Epidermal melanocyte (primary cell): Measurements from ENCODE around the gene MAN1A1.

Experiments used
- DNase-seq: peaks from one replicate; pipeline ENCODE4 v3.0.0; 2011; ENCODE audit warnings: low spot score; ENCODE audit not compliant: insufficient read length

The MAN1A1 gene

DNA sequence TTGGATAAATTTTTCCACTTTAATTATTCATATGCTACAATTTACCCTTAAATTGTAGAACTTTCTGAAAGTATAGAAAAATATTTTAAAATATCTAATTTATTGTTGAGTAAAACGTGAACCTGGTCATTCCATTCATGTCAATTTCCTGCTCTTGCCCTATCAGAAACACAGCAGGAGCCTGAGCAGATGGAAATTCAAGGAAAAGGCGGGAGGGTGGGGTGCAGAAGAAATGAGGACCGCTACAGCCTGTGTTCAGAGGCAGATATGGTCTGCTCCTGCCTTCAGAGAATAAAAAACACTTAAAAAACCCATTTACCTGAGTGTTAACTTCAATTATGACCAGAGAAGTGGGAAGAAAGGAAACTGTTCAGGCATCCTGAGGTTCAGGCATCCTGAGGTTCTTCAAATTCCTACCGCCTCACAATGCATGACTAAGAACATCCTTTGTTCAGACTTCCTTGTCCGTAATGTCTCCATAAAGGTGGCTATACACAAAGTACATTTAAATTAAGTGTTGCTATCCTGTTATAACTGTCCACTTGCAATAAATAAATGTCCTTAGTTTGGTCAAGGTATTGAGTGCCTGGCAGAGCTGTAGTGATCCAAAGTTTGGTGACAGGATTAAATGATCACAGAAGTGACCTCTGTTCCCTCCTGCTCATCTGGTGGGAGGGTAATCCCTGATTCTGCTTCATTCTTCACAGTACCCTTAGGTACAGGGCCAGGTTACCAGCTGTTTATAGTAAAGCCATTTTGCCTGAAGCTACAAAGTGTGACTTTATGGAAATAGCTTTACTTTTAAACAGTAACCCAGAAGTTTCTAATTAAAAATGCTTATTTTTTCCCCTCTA lies 109.1 kb downstream of the MAN1A1 start:
- DNase-seq = no peak

- no peak for DNase-seq
These were observed 112.3 kb downstream of the MAN1A1 start for GRCh38 chr6:119237177-119237715.

DNA sequence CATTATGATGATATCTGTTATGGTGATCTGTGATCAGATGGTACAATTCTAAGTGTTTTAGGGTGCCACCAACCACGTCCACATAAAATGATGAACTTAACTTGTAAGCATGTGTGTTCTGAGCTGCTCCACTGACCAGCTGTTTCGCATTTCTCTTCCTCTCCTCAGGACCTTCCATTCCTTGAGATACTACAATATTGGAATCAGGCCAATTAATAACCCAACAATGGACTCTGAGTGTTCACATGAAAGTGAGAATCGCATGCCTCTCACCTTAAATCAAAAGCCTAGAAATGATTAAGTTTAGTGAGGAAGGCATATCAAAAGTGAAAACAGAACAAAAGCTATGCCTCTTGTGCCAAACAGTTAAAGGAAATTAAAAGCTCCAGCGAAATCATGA lies 114.6 kb downstream of the MAN1A1 start:
- no peak for DNase-seq

- DNase-seq = no peak
These were observed 115.1 kb downstream of the MAN1A1 start for GRCh38 chr6:119234457-119234856.

GRCh38 chr6:119233312-119233984 lies 116.1 kb downstream of the MAN1A1 start:
- DNase-seq = no peak

DNA sequence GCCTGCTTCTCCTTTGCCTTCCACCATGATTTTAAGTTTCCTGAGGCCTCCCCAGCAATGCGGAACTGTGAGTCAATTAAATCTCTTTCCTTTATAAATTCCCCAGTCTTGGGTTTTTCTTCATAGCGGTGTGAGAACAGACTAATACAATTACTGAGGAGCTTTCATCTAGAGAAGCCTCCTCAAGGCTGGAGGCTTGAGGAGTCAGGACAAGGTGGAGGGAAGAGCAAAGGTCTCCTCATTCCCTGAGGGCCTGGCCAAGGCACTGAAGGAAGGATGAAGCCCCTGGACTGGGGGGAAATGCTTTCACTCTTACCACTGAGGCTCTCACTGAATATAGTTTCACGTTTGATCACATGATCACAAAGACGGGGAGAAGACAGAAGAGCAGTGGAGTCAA lies 118.2 kb downstream of the MAN1A1 start:
- no peak for DNase-seq

DNA sequence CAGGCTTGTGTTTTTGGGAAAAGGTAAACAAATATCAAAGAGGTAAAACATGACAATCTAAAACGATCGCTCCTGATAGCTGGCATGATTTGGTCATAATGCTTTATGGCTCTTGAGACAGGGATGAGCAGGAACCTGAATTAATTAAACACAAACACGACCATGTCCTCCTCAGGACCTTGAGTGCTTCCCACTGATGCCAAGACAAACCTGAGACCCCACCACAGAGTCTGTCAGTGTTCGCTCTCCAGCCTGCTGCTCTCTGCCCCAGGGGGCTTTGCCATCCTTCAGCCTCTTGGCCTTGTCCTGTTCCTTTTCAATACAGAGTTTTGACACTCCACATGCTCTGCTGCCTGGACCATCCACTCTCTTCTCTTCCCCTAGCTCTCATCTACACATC lies 119.4 kb downstream of the MAN1A1 start:
- no peak for DNase-seq

- DNase-seq = no peak
These were observed 122.2 kb downstream of the MAN1A1 start for GRCh38 chr6:119227377-119227776.

DNA sequence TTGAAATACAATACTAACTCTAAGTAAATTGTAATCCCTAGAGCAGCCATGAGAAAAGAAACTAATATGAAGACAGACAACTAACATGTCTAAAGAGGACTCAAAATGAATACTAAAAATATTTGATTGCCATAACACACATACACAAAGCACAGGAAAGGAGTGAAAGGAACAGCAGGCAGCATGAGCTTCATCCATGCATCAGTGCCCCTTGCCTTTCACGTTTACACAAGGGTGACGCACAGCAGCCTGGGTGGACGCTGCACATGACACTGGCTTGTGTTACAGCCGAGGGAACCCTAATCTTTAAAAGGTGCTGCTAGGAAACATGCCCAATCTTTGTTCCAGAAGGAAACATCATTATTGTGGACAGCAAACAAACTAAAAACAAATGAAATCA lies 123.5 kb downstream of the MAN1A1 start:
- DNase-seq = no peak

GRCh38 chr6:119224095-119224701 lies 125.4 kb downstream of the MAN1A1 start:
- no peak for DNase-seq

DNA sequence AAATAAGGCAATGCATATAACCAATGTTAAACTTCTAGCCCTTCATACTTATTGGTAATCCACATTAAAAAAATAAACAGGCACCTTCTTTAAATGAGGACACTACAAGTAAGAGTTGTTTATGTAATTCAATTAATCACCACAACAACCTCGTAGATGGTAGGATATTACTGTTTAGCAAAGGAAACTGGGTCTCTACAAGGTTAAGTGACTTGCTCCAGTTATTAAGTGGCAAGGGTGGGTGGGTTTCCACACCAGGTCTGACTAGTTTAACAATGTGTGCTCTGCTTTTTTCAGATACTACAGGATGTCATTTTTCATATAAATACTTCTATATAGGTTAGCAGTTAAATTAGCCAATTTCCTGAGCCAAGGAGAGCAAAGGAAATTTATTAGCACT lies 129.1 kb downstream of the MAN1A1 start:
- no peak for DNase-seq

DNA sequence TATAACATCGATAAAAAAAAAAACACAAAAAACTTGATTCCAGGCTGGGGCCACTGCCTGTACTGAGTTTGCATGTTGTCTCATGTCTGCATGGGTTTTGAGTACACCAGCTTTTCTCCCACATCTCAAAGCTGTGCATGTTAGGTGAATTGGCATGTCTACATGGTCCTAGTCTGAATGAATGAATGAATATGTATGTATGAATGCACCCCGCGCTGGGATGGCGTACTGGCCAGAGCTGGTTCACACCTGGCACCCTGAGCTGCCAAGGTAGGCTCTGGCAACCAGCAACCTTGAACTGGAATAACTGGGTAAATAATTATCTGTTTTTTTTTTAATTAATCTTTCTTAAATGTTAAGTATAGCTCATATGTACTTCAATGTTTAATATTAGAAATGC lies 131.0 kb downstream of the MAN1A1 start:
- DNase-seq = no peak

- DNase-seq = no peak
These were observed 133.5 kb downstream of the MAN1A1 start for GRCh38 chr6:119215885-119216590.

DNA sequence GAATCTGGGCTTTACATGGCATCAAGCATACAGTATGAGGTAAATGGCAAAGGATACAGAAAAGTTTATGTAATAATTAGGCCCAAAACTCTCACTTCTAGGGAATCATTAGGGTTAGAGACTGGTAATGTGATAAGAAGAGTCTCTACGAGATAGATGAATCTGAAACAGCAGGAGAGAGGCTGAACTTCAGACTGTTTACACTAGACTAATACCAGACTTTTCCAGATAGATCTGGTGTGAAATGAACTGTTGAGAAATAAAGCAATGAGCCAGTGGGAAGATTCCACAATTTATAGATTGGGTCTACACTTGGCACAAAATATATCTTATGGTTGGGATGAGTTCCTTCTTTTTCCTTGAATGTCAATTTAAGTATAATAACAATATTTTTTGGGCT lies 134.3 kb downstream of the MAN1A1 start:
- DNase-seq = no peak

DNA sequence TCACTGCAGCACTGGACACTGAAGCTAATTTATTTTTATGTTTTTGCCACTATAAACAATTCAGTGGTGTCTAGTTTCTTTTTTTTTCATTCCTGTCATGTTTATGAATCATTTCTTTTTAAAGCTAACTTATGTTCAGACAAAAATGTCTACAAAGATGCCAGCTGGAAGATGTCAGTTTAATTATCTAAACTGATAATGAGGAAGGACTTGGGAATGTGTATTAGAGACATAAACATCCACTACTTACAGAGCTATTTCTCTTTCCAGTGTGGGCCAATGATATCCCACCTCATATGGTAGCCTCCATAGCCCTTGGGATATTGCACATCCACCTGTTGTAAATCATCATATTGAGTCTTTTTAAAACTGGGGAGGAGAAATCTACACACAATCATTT lies 139.0 kb downstream of the MAN1A1 start:
- DNase-seq = no peak

GRCh38 chr6:119209452-119210205 lies 139.9 kb downstream of the MAN1A1 start:
- DNase-seq = no peak

DNA sequence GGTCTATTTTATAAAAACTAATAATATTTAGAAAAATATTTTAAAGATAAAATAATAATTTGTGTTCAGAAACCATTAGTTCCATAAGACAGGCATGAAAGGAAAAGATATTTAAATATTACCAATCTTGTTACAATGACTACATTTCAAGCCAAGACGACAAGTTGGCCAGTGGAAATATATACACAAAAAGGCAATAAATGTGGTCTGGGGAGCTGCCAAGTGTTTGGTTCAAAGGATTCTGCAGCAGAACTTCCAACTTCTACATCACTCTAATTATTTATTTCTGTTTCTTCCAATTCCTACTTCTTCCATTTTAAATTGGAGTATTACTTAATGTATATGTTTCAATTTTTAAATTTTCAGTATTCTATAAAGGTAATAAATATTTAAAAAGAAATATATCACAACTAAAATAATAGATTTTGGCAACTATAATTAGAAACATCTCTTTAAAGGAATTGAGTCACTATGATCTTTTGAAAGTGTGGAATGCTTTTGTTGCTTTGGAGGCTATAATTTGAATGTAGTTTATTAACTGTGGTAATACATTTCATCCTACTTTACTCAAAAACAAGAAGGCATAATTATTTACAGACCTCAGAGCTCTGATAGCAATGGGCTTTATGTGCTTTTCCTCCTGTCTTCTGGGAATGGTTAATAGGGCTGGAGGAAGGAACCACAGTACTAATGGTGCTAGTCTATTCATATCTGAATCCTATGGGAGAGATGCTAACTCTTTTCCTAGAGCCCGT lies 141.4 kb downstream of the MAN1A1 start:
- no peak for DNase-seq

DNA sequence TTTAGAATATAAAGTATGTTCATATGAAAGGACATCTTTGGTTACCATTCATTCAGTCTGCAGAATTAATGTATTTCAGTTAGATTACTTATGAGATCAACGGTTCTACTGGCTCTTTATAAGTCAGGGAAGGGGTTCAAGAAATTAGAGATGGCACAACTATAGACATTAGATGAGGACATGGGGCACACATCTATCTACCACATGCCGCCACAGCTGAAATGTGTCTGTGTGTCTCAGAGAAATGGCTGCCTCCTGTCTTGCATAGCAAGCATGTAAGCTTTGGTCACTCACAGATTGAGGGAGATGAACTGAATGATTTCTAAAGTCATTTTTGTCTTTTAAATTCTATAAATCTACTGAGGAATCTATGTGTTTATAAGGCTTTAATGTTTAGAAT lies 142.2 kb downstream of the MAN1A1 start:
- DNase-seq = no peak

DNA sequence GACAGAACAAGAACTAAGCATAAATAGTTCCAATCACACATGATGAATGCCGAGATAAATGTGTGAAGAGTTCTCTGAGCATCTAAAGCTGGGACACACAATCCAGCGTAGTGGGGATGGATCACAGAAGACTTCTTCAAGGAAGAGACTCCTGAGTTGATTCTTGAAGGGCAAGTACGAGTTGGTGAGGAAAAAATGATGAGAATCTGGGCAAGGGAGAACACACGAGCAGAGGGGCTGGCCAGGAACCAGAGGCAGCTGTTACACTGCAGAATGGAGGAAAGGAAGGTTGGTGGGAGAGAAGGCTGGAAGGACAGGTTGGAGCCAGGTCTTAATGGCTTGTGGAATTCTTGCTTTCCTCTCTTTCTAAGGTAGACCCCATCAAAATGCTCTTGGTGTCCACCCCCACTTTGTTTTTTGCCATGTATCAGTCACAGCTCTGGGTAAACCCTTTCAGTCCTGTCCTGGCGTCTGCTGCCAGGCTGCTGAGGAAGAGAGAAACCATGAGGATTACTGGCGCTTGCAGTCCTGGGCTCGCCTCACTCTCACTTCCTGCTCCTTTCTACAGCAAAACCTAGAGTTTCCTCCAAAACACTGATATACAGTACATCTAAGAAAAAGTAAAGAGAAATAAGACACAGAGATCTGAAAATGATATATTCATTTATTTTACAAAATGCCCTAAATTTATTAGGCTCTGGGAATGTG lies 143.5 kb downstream of the MAN1A1 start:
- no peak for DNase-seq

DNA sequence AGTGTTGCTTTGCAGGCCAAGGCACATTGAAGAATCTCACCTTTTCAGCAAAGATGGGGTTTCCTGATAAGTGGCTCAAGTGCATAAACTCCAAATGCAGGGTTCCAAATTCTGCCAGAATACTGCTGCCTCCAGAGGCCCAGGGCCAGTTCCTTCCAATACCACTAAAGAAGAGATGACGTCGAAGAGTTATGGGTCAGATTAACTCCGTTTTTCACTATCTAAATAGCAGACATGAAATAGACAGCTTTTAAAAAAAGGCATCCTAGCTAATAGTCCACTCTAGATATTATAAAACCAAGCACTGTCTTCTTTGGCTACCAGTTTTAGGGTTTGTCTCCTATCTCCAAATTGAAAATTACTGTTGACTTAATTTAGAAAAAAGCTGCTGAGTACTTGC lies 144.8 kb downstream of the MAN1A1 start:
- DNase-seq = no peak
